ENCODE data around the gene ASTN2. TPM values are rescaled to one million over a fixed set of nuclear protein-coding genes. Genes with fewer than 3 reads are reported as not detected.
A peak's percentile ranks its signal among the peaks of the same experiment; 100 is the strongest.

The ASTN2 gene
- total and polyA plus RNA-seq, 12 donors, result 1.9 to 11.1 (median 4.0) TPM

GRCh38 chr9:117407436-117408022 lies 7.3 kb downstream of the ASTN2 start:
- H3K27me3 ChIP-seq, result peaks cover 0 to 52% (median 30%) of the 10 kb centered on the region in 7 donors
- TF ChIP-seq, protein P1, sequence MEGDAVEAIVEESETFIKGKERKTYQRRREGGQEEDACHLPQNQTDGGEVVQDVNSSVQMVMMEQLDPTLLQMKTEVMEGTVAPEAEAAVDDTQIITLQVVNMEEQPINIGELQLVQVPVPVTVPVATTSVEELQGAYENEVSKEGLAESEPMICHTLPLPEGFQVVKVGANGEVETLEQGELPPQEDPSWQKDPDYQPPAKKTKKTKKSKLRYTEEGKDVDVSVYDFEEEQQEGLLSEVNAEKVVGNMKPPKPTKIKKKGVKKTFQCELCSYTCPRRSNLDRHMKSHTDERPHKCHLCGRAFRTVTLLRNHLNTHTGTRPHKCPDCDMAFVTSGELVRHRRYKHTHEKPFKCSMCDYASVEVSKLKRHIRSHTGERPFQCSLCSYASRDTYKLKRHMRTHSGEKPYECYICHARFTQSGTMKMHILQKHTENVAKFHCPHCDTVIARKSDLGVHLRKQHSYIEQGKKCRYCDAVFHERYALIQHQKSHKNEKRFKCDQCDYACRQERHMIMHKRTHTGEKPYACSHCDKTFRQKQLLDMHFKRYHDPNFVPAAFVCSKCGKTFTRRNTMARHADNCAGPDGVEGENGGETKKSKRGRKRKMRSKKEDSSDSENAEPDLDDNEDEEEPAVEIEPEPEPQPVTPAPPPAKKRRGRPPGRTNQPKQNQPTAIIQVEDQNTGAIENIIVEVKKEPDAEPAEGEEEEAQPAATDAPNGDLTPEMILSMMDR (IDR thresholded peaks at IDR 0.05), result no peak
- H3K36me3 ChIP-seq, result no peaks in the 10 kb centered on the region
- no peak overlapping the region for H3K4me3 ChIP-seq
- no peak for ATAC-seq
- 12 to 22% methylated on average over 2 of the region's 2 CpGs for WGBS, 2 donors
- DNase-seq, result no peak
- no peaks in the 10 kb centered on the region for H3K4me1 ChIP-seq
- H3K9me3 ChIP-seq, result no peaks in the 10 kb centered on the region
- intact Hi-C loops (cut with DNase I), result loop anchor here in 1 of 10 donors (10.0 kb wide), 1 partner anchor 153 kb away; no protein-coding TSS in a partner anchor
- no peak overlapping the region for H3K27ac ChIP-seq

DNA sequence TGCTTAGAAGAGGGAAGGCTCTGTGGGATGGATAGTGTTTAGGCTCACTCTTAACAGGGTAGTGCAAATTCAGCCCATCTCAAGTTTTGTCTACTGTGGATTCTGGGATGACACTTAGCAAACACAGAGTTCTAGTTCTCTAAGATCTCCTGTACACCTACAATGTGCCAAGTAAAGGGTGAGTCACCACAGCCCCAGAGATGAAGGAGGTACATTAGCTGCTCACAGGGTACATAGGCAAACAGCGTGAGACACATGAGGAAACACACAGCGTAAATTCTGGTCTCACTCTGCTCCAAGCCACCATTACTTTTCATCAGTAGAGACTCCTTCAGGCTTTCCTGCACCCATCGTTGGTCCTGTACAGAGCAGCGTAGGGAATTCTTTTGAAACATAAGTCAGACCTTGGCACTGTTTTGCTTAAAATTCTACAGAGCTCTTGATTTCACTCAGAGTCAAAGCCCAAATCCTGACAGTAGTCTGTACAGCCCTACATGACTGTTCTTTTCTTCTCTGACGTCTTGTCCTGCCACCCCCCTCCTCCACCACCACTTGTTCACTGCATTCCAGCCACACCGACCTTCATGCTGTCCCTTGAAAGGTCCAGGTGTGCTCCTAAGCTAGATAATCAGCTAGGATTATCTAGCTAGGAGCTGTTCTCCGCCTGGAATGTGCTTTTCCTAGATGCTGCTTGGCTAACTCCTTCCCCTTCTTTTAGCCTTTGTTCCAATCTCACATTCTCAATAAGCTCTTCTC lies 8.7 kb downstream of the ASTN2 start:
- no peak for ATAC-seq
- intact Hi-C loops (cut with DNase I), result loop anchor here in 1 of 10 donors (10.0 kb wide), 1 partner anchor 151 kb away; no protein-coding TSS in a partner anchor
- WGBS, 2 donors, result 64 to 69% methylated on average over 7 of the region's 7 CpGs

DNA sequence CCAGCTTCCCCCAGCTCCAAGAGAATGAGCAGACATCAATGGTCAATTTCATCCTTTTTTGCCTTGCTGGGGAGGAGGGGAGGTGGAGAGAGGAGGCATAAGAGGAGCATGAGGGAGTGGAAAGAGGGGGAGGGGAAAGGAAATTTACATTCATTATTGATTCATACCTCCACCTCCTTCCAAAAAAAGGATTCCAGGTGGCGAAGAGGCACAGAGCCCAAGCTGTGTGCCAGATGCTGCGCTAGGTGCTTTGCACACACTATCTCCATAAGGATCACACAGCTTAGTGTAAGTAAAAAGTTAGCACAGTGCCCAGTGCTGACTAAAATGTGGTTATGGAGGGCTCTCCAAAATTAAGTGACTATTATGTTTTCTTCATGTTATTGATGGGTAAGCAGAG lies 11.0 kb downstream of the ASTN2 start:
- DNase-seq, result no peak
- Histone ChIP-seq H3K27ac (no peak overlapping the region), H3K36me3 (no peaks in the 10 kb centered on the region), H3K4me1 (no peaks in the 10 kb centered on the region), H3K4me3 (no peak overlapping the region), H3K9me3 (no peaks in the 10 kb centered on the region), H3K27me3 (peaks cover 0 to 57% (median 15%) of the 10 kb centered on the region in 7 donors)
- no peak for ATAC-seq
- WGBS, 2 donors, result 76 to 83% methylated on average over 2 of the region's 2 CpGs
- intact Hi-C loops (cut with DNase I), result loop anchor here in 1 of 10 donors (10.0 kb wide), 1 partner anchor 149 kb away; no protein-coding TSS in a partner anchor
- TF ChIP-seq, protein P1 (IDR thresholded peaks at IDR 0.05), result no peak

More for the DNA sequence above, 8.7 kb downstream of the ASTN2 start:
- H3K27ac ChIP-seq, result no peak overlapping the region
- no peaks in the 10 kb centered on the region for H3K9me3 ChIP-seq
- H3K36me3 ChIP-seq, result no peaks in the 10 kb centered on the region
- TF ChIP-seq, protein P1 (IDR thresholded peaks at IDR 0.05), result no peak
- peaks cover 0 to 46% (median 30%) of the 10 kb centered on the region in 7 donors for H3K27me3 ChIP-seq
- no peak overlapping the region for H3K4me3 ChIP-seq
- DNase-seq, result no peak
- H3K4me1 ChIP-seq, result no peaks in the 10 kb centered on the region

DNA sequence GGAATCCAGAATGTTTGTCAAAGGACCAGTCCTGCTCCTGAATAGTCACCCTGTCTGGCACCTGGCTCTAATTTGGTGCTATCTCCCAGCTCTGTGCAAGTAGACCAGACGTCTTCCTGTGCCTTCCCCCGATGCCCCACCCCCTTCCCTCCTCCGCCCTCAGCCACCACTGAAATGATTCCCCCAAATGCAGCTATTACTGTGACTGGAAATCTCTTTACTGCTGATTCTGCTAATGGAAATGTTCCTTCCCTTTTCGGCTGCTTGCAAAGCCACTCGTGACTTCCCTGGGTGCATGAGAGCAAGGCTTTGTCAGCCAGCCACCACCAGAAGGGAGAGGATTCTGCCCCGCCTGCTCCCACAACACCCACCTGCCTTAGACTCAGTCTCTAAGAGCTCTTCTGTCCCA lies 11.4 kb downstream of the ASTN2 start:
- intact Hi-C loops (cut with DNase I), result loop anchor here in 1 of 10 donors (10.0 kb wide), 1 partner anchor 149 kb away; no protein-coding TSS in a partner anchor

More for the DNA sequence above, 11.4 kb downstream of the ASTN2 start:
- Histone ChIP-seq H3K36me3 (no peaks in the 10 kb centered on the region), H3K27ac (no peak overlapping the region), H3K4me1 (no peaks in the 10 kb centered on the region), H3K4me3 (no peak overlapping the region), H3K9me3 (no peaks in the 10 kb centered on the region), H3K27me3 (peaks cover 0 to 57% (median 15%) of the 10 kb centered on the region in 7 donors)
- DNase-seq (no peak), ATAC-seq (peak in 1 of 8 donors; percentile 33)
- WGBS, 2 donors, result 27 to 30% methylated on average over 6 of the region's 6 CpGs
- TF ChIP-seq, protein P1 (IDR thresholded peaks at IDR 0.05), result no peak
